Measurements from ENCODE around the gene AGMO. TPM values are rescaled to one million over a fixed set of nuclear protein-coding genes. Genes with fewer than 3 reads are reported as not detected.

AGMO gene
- total RNA-seq, 4 donors from 2014 or later, result 0.17 to 0.83 (median 0.45) TPM; not detected in 1

- H3K4me1 ChIP-seq, result peaks cover 0 to 4% (median 0%) of the 10 kb centered on the region in 4 donors
- no peaks in the 10 kb centered on the region for H3K36me3 ChIP-seq
- TF ChIP-seq CTCF (IDR thresholded peaks at IDR 0.05) (no peak), POLR2AphosphoS5 (IDR thresholded peaks at IDR 0.05) (no peak), EP300 (IDR thresholded peaks at IDR 0.05) (no peak), POLR2A (IDR thresholded peaks at IDR 0.05; ENCODE audit: low read depth) (no peak)
- no peak overlapping the region for H3K27ac ChIP-seq (replicated peaks in 1 of 4)
- intact Hi-C loops (cut with DNase I), result no loop called here
- H3K27me3 ChIP-seq, result no peaks in the 10 kb centered on the region
- no peaks in the 10 kb centered on the region for H3K9me3 ChIP-seq
- no peak for DNase-seq (ENCODE audit: extremely low spot score)
- WGBS, result 96% methylated on average over 3 of the region's 3 CpGs
- no peak overlapping the region for H3K4me3 ChIP-seq
Observed at GRCh38 chr7:15452670-15453069, 109.1 kb downstream of the AGMO start.

- no peak overlapping the region for H3K27ac ChIP-seq (replicated peaks in 1 of 4)
- H3K9me3 ChIP-seq, result no peaks in the 10 kb centered on the region
- WGBS, result 54% methylated on average over 2 of the region's 2 CpGs
- no peak overlapping the region for H3K4me3 ChIP-seq
- no peak for DNase-seq (ENCODE audit: extremely low spot score)
- intact Hi-C loops (cut with DNase I), result no loop called here
- no peaks in the 10 kb centered on the region for H3K4me1 ChIP-seq
- H3K36me3 ChIP-seq, result no peaks in the 10 kb centered on the region
- no peak for TF ChIP-seq POLR2A (IDR thresholded peaks at IDR 0.05; ENCODE audit: low read depth)
- TF ChIP-seq CTCF (IDR thresholded peaks at IDR 0.05), result no peak
- TF ChIP-seq EP300 (IDR thresholded peaks at IDR 0.05), result no peak
- TF ChIP-seq POLR2AphosphoS5 (IDR thresholded peaks at IDR 0.05), result no peak
- H3K27me3 ChIP-seq, result no peaks in the 10 kb centered on the region
Observed at GRCh38 chr7:15446722-15447121, 115.1 kb downstream of the AGMO start.

GRCh38 chr7:15446280-15446679 is 115.5 kb downstream of the AGMO start:
- H3K4me3 ChIP-seq, result no peak overlapping the region
- TF ChIP-seq CTCF (IDR thresholded peaks at IDR 0.05) (no peak), POLR2AphosphoS5 (IDR thresholded peaks at IDR 0.05) (no peak), POLR2A (IDR thresholded peaks at IDR 0.05; ENCODE audit: low read depth) (no peak), EP300 (IDR thresholded peaks at IDR 0.05) (no peak)
- WGBS, result 27% methylated on average over 1 of the region's 1 CpG
- H3K36me3 ChIP-seq, result no peaks in the 10 kb centered on the region
- H3K27me3 ChIP-seq, result no peaks in the 10 kb centered on the region
- H3K27ac ChIP-seq (replicated peaks in 1 of 4), result no peak overlapping the region
- DNase-seq (ENCODE audit: extremely low spot score), result no peak
- intact Hi-C loops (cut with DNase I), result no loop called here
- no peaks in the 10 kb centered on the region for H3K9me3 ChIP-seq
- H3K4me1 ChIP-seq, result no peaks in the 10 kb centered on the region

GRCh38 chr7:15441915-15442314 is 119.9 kb downstream of the AGMO start:
- DNase-seq (ENCODE audit: extremely low spot score), result no peak

More at GRCh38 chr7:15441915-15442314, 119.9 kb downstream of the AGMO start:
- intact Hi-C loops (cut with DNase I), result no loop called here
- TF ChIP-seq EP300 (IDR thresholded peaks at IDR 0.05) (no peak), CTCF (IDR thresholded peaks at IDR 0.05) (no peak)
- H3K4me1 ChIP-seq, result no peaks in the 10 kb centered on the region
- H3K27me3 ChIP-seq, result no peaks in the 10 kb centered on the region
- no peak overlapping the region for H3K4me3 ChIP-seq
- H3K27ac ChIP-seq (replicated peaks in 1 of 4), result no peak overlapping the region
- no peaks in the 10 kb centered on the region for H3K9me3 ChIP-seq
- no peaks in the 10 kb centered on the region for H3K36me3 ChIP-seq
- 80% methylated on average over 1 of the region's 1 CpG for WGBS
